Measurements from ENCODE around the gene TRRAP.
A peak's percentile ranks its signal among the peaks of the same experiment; 100 is the strongest.
"Not testable (repeated sequence)": the region's sequence is repeated elsewhere in the genome, so short reads cannot be mapped to it uniquely, and the experiment has no call there.

The TRRAP gene

GRCh38 chr7:98866765-98867164 is 11.6 kb upstream of the TRRAP start:
- no peak for DNase-seq

DNA sequence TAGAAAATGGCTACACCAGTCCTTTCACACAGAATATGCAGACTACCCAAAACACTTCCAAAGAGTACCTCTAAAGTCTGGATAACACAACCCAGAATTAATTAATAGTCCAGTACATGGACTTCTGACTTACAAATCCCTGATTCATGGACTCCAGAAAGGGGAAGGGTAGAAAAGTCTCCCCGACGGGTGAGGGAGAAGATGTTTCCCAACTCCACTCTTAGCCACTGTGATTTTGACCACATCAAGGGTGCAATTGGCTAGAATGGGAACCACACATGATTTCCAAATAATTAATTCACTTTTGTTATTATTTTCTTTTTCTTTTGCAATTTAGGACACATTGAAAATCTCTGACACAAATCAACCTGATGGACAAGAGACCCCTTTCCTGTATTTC is 9.9 kb upstream of the TRRAP start:
- no peak for DNase-seq

GRCh38 chr7:98869027-98869596 is 9.2 kb upstream of the TRRAP start:
- DNase-seq, result no peak

DNA sequence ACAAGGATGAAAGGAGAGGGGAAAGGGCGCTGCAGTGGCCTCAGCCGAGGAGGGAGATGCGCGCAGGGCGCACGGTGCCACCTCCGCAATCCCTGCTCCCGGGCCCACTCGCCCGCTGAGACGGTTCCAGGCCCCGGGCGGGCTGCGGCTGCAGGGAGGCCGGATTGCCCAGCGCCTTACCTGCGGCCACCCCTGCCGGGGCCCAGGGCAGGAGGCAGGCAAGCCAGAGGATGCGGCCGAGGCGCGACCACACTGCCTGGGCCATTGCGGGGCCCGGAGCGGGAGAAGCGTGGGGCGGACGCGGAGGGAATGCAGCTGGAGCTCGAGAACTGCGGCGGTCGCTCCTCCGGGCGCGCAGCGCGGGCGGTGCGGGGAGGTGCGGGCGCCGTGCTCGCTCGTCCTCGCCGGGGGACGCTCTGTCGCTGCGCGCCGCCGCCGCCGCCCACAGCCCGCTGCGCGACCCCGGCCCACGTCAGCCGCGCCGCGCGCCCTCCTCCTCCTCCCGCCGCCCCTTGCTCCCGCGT is 8.7 kb upstream of the TRRAP start, which contains the start of gene TMEM130:
TSS of gene TMEM130 (minus strand) at position 418 of the 524 bp plus-strand sequence. CDS start at position 265, 153 bp downstream.
- DNase-seq, result no peak

DNA sequence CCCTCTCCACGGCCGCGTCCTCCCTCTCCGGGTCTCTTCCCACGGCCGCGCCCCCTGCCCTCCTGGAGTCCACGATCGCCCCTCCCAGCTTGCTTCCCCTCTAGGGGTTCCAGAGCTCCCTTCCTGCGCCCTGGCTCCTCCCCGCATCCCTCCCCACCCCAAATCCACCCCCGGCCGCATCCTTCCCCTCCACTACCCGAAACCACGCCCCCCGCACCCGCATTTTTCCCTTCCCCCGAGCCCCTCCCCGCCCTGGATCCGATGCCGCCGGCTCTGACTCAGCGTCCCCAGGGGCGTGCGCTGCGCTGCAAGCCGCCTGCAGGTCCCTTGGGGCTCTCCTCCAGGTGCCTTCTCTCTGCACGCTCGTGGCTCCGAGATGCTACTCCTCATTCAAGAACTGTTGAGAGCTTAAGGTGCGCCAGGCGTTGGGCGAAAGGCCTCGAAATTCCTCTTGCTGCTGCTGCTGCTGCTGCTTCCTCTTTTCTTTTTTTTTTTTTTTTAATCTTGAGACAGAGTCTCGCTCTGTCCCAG is 8.1 kb upstream of the TRRAP start:
- peak; percentile 57 for DNase-seq

- no peak for DNase-seq
Measured at GRCh38 chr7:98870807-98871491, 7.4 kb upstream of the TRRAP start.

- peak; percentile 40 for DNase-seq
Measured at GRCh38 chr7:98872328-98872924, 5.9 kb upstream of the TRRAP start.

DNA sequence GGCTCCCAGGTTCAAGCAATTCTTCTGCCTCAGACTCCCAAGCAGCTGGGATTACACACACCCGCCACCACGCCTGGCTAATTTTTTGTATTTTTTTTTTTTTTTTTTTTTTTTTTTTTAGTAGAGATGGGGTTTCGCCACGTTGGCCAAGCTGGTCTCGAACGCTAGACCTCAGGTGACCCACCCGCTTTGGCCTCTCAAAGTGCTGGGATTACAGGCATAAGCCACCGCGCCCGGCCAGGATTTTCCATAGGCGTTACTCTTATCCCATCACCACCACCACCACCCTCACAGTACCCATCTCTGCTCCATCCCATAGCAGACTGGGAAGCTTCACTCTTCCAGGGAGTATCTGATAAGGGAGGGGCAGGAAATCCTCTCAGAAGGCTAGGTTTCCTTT is 4.7 kb upstream of the TRRAP start:
- DNase-seq, result not testable (repeated sequence)

- DNase-seq, result no peak
Measured at GRCh38 chr7:98874942-98875341, 3.4 kb upstream of the TRRAP start.

- DNase-seq, result no peak
Measured at GRCh38 chr7:98875501-98875900, 2.8 kb upstream of the TRRAP start.

- no peak for DNase-seq
Measured at GRCh38 chr7:98877146-98877545, 1.2 kb upstream of the TRRAP start.

DNA sequence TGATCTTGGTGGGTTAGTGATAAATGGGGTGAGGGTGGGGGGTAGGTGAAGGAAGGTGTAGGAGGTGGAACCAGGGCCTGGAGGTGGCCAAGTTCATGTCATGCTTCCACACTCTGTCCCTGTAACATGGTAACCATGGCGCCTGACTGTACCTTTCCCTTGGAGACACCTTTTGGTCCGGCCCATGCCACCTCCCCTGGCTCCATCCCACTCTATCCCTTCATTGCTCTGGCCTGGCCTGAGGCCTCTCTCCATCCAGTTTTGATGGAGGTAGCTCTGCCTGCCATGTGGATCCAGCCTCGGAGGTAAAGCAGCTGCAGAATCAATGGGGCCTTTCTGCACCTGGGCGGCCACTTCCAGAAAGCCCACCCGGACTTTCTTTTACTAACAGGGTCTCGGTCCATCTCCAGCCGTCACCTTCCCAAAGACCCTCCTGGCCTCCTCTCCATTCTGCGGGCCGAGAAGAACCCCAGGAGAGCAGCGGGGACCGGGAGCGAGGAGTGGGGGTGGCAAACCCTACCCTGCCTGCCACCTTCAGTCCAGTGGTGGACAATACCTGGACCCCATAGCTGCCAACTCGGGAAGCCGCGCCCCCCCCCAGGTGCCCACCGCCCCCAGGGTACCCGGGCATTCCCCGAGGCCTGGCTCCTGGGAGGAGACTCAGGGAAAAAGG is 504 bp upstream of the TRRAP start:
- DNase-seq, result no peak

GRCh38 chr7:98879198-98879978 is 1.1 kb downstream of the TRRAP start:
- peak; percentile 85 for DNase-seq

- DNase-seq, result no peak
Measured at GRCh38 chr7:98879979-98880315, 1.6 kb downstream of the TRRAP start.

DNA sequence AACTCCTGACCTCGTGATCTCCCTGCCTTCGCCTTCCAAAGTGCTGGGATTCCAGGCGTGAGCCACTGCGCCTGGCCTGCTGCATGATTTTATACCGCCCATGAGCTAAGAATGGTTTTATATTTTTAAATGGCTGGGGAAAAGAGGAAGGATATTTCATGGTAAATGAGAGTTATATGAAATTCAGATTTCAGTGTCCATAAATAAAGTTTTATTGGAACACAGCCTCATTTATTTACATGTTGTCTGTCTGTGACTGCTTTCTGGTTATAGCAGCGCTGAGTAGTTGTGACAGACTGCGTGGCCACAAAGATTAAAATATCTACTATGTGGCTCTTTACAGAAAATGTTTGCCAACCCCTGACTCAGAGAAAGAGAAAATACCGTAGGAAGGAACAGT is 2.2 kb downstream of the TRRAP start:
- no peak for DNase-seq

- no peak for DNase-seq
Measured at GRCh38 chr7:98881561-98882315, 3.4 kb downstream of the TRRAP start.

- no peak for DNase-seq
Measured at GRCh38 chr7:98884416-98884815, 6.1 kb downstream of the TRRAP start.

GRCh38 chr7:98887038-98887437 is 8.7 kb downstream of the TRRAP start:
- DNase-seq, result no peak

GRCh38 chr7:98892609-98893008 is 14.3 kb downstream of the TRRAP start:
- no peak for DNase-seq

GRCh38 chr7:98899816-98900215 is 21.5 kb downstream of the TRRAP start:
- DNase-seq, result no peak

DNA sequence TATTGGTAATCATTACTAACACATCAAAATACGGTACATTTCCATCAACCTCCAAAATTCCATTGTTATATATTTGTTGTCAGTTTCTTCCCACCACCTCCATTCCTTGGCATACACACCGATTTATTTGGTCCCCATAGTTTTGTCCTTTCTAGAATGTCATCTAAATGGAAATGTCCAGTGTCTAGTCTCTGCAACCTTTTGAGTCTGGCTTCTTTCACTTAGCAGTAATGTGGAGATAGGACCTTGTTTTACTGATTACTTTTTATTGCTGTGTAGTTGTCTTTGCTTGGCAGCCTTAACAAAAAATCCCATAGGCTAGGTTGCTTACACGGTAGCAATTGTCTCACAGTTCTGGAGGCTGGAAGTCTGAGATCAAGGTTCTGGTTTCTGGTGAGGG is 22.5 kb downstream of the TRRAP start:
- no peak for DNase-seq

- no peak for DNase-seq
Measured at GRCh38 chr7:98902523-98902922, 24.2 kb downstream of the TRRAP start.
